ENCODE data around the gene OR2B2.
"Not testable (repeated sequence)": the region's sequence is repeated elsewhere in the genome, so short reads cannot be mapped to it uniquely, and the experiment has no call there.

The OR2B2 gene

DNA sequence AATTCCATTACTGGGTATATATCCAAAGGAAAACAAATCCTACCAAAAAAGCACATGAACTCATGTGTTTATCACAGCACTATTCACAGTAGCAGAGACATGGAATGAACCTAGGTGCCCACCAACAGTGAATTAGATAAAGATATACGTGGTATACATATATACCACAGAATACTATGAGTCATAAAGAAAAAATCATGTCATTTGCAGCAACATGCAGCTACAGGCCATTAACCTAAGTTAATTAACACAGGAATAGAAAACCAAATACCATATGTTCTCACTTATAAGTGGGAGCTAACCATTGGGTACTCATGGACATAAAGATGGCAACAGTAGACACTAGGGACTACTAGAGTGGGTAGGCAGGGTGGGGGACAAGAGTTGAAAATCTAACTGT lies 4.2 kb downstream of the OR2B2 start:
- H2BK5ac ChIP-seq (ENCODE audit: low read length), result no peak overlapping the region
- H3K27me3 ChIP-seq (ENCODE audit: control insufficient read depth in 3 of 3, insufficient read depth in 3 of 3, low read depth in 1 of 3, low read length in 3 of 3), result no peaks in the 10 kb centered on the region
- H3K79me1 ChIP-seq (ENCODE audit: low read depth, low read length), result no peaks in the 10 kb centered on the region
- no peak for DNase-seq (ENCODE audit: low spot score)
- no CpG with 5 or more reads among the region's 1 CpG for WGBS, 2 donors (ENCODE audit: extremely low coverage in 2 of 2, insufficient read length in 2 of 2, insufficient replicate concordance in 1 of 2)
- H3K14ac ChIP-seq (ENCODE audit: low read length), result no peak overlapping the region
- no peak overlapping the region for H3K9ac ChIP-seq (ENCODE audit: low read depth, low read length, poor library complexity)
- H3K4me2 ChIP-seq (ENCODE audit: insufficient read depth, low read length, poor library complexity, severe bottlenecking), result no peak overlapping the region
- no peak overlapping the region for H4K91ac ChIP-seq (ENCODE audit: low read depth, low read length, poor library complexity)
- H3K27ac ChIP-seq (replicated peaks; ENCODE audit: low read length), result no peak overlapping the region
- no peak overlapping the region for H3K18ac ChIP-seq (ENCODE audit: low read length)
- no peak overlapping the region for H3K23ac ChIP-seq (ENCODE audit: low read depth, low read length, poor library complexity)
- H2AFZ ChIP-seq (ENCODE audit: low read length), result no peak overlapping the region
- H3K4ac ChIP-seq (ENCODE audit: low read length), result no peak overlapping the region
- no peak overlapping the region for H4K8ac ChIP-seq (ENCODE audit: low read depth, low read length)
- H3K9me3 ChIP-seq (replicated peaks in 1 of 2; ENCODE audit: control insufficient read depth in 2 of 2, insufficient read depth in 1 of 2, low read depth in 1 of 2, low read length in 2 of 2), result no peaks in the 10 kb centered on the region
- H2BK15ac ChIP-seq (ENCODE audit: low read length), result no peak overlapping the region
- H3K4me1 ChIP-seq (ENCODE audit: control insufficient read depth in 2 of 2, insufficient read depth in 1 of 2, low read depth in 1 of 2, low read length in 2 of 2), result no peaks in the 10 kb centered on the region
- no peaks in the 10 kb centered on the region for H3K36me3 ChIP-seq (replicated peaks in 1 of 2; ENCODE audit: control insufficient read depth in 2 of 2, insufficient read depth in 2 of 2, low read length in 2 of 2)
- H2AK5ac ChIP-seq (ENCODE audit: low read depth, low read length), result no peak overlapping the region
- H3K4me3 ChIP-seq (ENCODE audit: low read length in 2 of 2), result no peak overlapping the region
- H2BK12ac ChIP-seq (ENCODE audit: low read length), result no peak overlapping the region
- no peak overlapping the region for H2BK120ac ChIP-seq (ENCODE audit: low read depth, low read length)

GRCh38 chr6:27902335-27903314 lies 9.6 kb downstream of the OR2B2 start:
- no peak overlapping the region for H3K23ac ChIP-seq (ENCODE audit: low read depth, low read length, poor library complexity)
- no peak overlapping the region for H3K4ac ChIP-seq (ENCODE audit: low read length)
- H3K4me2 ChIP-seq (ENCODE audit: insufficient read depth, low read length, poor library complexity, severe bottlenecking), result peak overlapping the region; percentile 69
- no peaks in the 10 kb centered on the region for H3K27me3 ChIP-seq (ENCODE audit: control insufficient read depth in 3 of 3, insufficient read depth in 3 of 3, low read depth in 1 of 3, low read length in 3 of 3)
- H2AK5ac ChIP-seq (ENCODE audit: low read depth, low read length), result no peak overlapping the region
- DNase-seq (ENCODE audit: low spot score), result peak; percentile 94
- no peak overlapping the region for H2BK120ac ChIP-seq (ENCODE audit: low read depth, low read length)
- H2AFZ ChIP-seq (ENCODE audit: low read length), result peak overlapping the region; percentile 93
- no peak overlapping the region for H2BK12ac ChIP-seq (ENCODE audit: low read length)
- H2BK5ac ChIP-seq (ENCODE audit: low read length), result no peak overlapping the region
- no peak overlapping the region for H4K91ac ChIP-seq (ENCODE audit: low read depth, low read length, poor library complexity)
- H4K8ac ChIP-seq (ENCODE audit: low read depth, low read length), result no peak overlapping the region
- H3K9me3 ChIP-seq (replicated peaks in 1 of 2; ENCODE audit: control insufficient read depth in 2 of 2, insufficient read depth in 1 of 2, low read depth in 1 of 2, low read length in 2 of 2), result no peaks in the 10 kb centered on the region
- H3K14ac ChIP-seq (ENCODE audit: low read length), result no peak overlapping the region
- H3K9ac ChIP-seq (ENCODE audit: low read depth, low read length, poor library complexity), result no peak overlapping the region
- WGBS, 2 donors (ENCODE audit: extremely low coverage in 2 of 2, insufficient read length in 2 of 2, insufficient replicate concordance in 1 of 2), result no CpG with 5 or more reads among the region's 38 CpGs
- H2BK15ac ChIP-seq (ENCODE audit: low read length), result no peak overlapping the region
- peak overlapping the region; percentile 82 for H3K27ac ChIP-seq (replicated peaks; ENCODE audit: low read length)
- no peaks in the 10 kb centered on the region for H3K79me1 ChIP-seq (ENCODE audit: low read depth, low read length)
- peak overlapping the region; percentile 83 for H3K18ac ChIP-seq (ENCODE audit: low read length)
- no peaks in the 10 kb centered on the region for H3K36me3 ChIP-seq (replicated peaks in 1 of 2; ENCODE audit: control insufficient read depth in 2 of 2, insufficient read depth in 2 of 2, low read length in 2 of 2)
- peak overlapping the region; percentile 67 to 87 for H3K4me3 ChIP-seq (ENCODE audit: low read length in 2 of 2)
- H3K4me1 ChIP-seq (ENCODE audit: control insufficient read depth in 2 of 2, insufficient read depth in 1 of 2, low read depth in 1 of 2, low read length in 2 of 2), result no peaks in the 10 kb centered on the region

- Histone ChIP-seq H2BK5ac (ENCODE audit: low read length) (no peak overlapping the region), H2BK15ac (ENCODE audit: low read length) (no peak overlapping the region), H2BK120ac (ENCODE audit: low read depth, low read length) (no peak overlapping the region), H3K4me2 (ENCODE audit: insufficient read depth, low read length, poor library complexity, severe bottlenecking) (no peak overlapping the region), H2AFZ (ENCODE audit: low read length) (no peak overlapping the region), H4K8ac (ENCODE audit: low read depth, low read length) (no peak overlapping the region), H3K14ac (ENCODE audit: low read length) (no peak overlapping the region), H3K36me3 (replicated peaks in 1 of 2; ENCODE audit: control insufficient read depth in 2 of 2, insufficient read depth in 2 of 2, low read length in 2 of 2) (no peaks in the 10 kb centered on the region), H3K27me3 (ENCODE audit: control insufficient read depth in 3 of 3, insufficient read depth in 3 of 3, low read depth in 1 of 3, low read length in 3 of 3) (no peaks in the 10 kb centered on the region), H3K79me1 (ENCODE audit: low read depth, low read length) (no peaks in the 10 kb centered on the region), H4K91ac (ENCODE audit: low read depth, low read length, poor library complexity) (no peak overlapping the region), H3K9ac (ENCODE audit: low read depth, low read length, poor library complexity) (no peak overlapping the region), H2AK5ac (ENCODE audit: low read depth, low read length) (no peak overlapping the region), H3K4ac (ENCODE audit: low read length) (no peak overlapping the region), H2BK12ac (ENCODE audit: low read length) (no peak overlapping the region), H3K4me3 (ENCODE audit: low read length in 2 of 2) (no peak overlapping the region), H3K18ac (ENCODE audit: low read length) (no peak overlapping the region), H3K4me1 (ENCODE audit: control insufficient read depth in 2 of 2, insufficient read depth in 1 of 2, low read depth in 1 of 2, low read length in 2 of 2) (no peaks in the 10 kb centered on the region), H3K23ac (ENCODE audit: low read depth, low read length, poor library complexity) (no peak overlapping the region), H3K27ac (replicated peaks; ENCODE audit: low read length) (no peak overlapping the region), H3K9me3 (replicated peaks in 1 of 2; ENCODE audit: control insufficient read depth in 2 of 2, insufficient read depth in 1 of 2, low read depth in 1 of 2, low read length in 2 of 2) (no peaks in the 10 kb centered on the region)
- WGBS, 2 donors (ENCODE audit: extremely low coverage in 2 of 2, insufficient read length in 2 of 2, insufficient replicate concordance in 1 of 2), result no CpG with 5 or more reads among the region's 8 CpGs
- DNase-seq (ENCODE audit: low spot score), result no peak
These were observed 10.4 kb downstream of the OR2B2 start for GRCh38 chr6:27901801-27902200.

- H2AK5ac ChIP-seq (ENCODE audit: low read depth, low read length); H3K4me3 ChIP-seq (ENCODE audit: low read length in 2 of 2); H4K91ac ChIP-seq (ENCODE audit: low read depth, low read length, poor library complexity); H3K9ac ChIP-seq (ENCODE audit: low read depth, low read length, poor library complexity); H3K4me1 ChIP-seq (ENCODE audit: control insufficient read depth in 2 of 2, insufficient read depth in 1 of 2, low read depth in 1 of 2, low read length in 2 of 2); H3K4ac ChIP-seq (ENCODE audit: low read length); H3K4me2 ChIP-seq (ENCODE audit: insufficient read depth, low read length, poor library complexity, severe bottlenecking); DNase-seq (ENCODE audit: low spot score); H2BK120ac ChIP-seq (ENCODE audit: low read depth, low read length); H3K23ac ChIP-seq (ENCODE audit: low read depth, low read length, poor library complexity); H2AFZ ChIP-seq (ENCODE audit: low read length); H2BK12ac ChIP-seq (ENCODE audit: low read length); H3K27me3 ChIP-seq (ENCODE audit: control insufficient read depth in 3 of 3, insufficient read depth in 3 of 3, low read depth in 1 of 3, low read length in 3 of 3); H3K18ac ChIP-seq (ENCODE audit: low read length); H3K14ac ChIP-seq (ENCODE audit: low read length); H3K9me3 ChIP-seq (replicated peaks in 1 of 2; ENCODE audit: control insufficient read depth in 2 of 2, insufficient read depth in 1 of 2, low read depth in 1 of 2, low read length in 2 of 2); H2BK5ac ChIP-seq (ENCODE audit: low read length); H3K79me1 ChIP-seq (ENCODE audit: low read depth, low read length); H3K36me3 ChIP-seq (replicated peaks in 1 of 2; ENCODE audit: control insufficient read depth in 2 of 2, insufficient read depth in 2 of 2, low read length in 2 of 2); H3K27ac ChIP-seq (replicated peaks; ENCODE audit: low read length); H2BK15ac ChIP-seq (ENCODE audit: low read length); H4K8ac ChIP-seq (ENCODE audit: low read depth, low read length): not testable (repeated sequence)
- no CpG with 5 or more reads among the region's 7 CpGs for WGBS, 2 donors (ENCODE audit: extremely low coverage in 2 of 2, insufficient read length in 2 of 2, insufficient replicate concordance in 1 of 2)
These were observed 12.0 kb downstream of the OR2B2 start for GRCh38 chr6:27900197-27900596.
